ENCODE data around the gene MX1. TPM values are rescaled to one million over a fixed set of nuclear protein-coding genes. Genes with fewer than 3 reads are reported as not detected.

MX1 gene
- total RNA-seq, 1 donor from 2014 or later, result 4.5 TPM

GRCh38 chr21:41480086-41480690, 54.1 kb downstream of the MX1 start:
- Mint-ChIP-seq H3K27me3 (ENCODE audit: unreplicated experiment) (peaks cover 9% of the 10 kb centered on the region), H3K4me1 (ENCODE audit: unreplicated experiment) (peaks cover 17% of the 10 kb centered on the region), H3K27ac (ENCODE audit: unreplicated experiment) (no peak overlapping the region), H3K36me3 (ENCODE audit: low read depth, unreplicated experiment) (peaks cover 19% of the 10 kb centered on the region), H3K9me3 (ENCODE audit: unreplicated experiment) (no peaks in the 10 kb centered on the region), H3K4me3 (ENCODE audit: unreplicated experiment) (no peak overlapping the region)
- no peak for TF ChIP-seq CTCF (IDR thresholded peaks at IDR 0.05; ENCODE audit: unreplicated experiment)
- no peak for DNase-seq (ENCODE audit: low spot score)

DNA sequence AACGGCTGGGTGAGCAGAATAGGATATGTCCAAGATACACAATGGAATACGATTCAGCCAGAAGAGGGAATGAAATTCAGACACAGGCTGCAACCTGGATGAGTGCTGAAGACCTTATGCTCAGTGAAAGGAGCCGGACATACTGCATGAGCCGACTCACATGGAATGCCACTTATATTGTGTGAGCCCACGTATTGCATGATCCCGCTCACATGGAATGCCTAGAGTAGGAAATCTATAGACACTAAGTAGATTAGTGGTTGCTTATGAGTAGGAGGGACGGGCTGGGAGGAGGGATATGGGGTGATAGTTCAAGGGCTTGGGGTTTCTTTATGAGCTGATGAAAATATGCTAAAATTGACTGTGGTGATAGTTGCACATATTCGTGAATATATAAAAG, 55.2 kb downstream of the MX1 start:
- Mint-ChIP-seq H3K27me3 (ENCODE audit: unreplicated experiment) (peaks cover 9% of the 10 kb centered on the region), H3K9me3 (ENCODE audit: unreplicated experiment) (no peaks in the 10 kb centered on the region), H3K36me3 (ENCODE audit: low read depth, unreplicated experiment) (peaks cover 18% of the 10 kb centered on the region), H3K4me3 (ENCODE audit: unreplicated experiment) (no peak overlapping the region), H3K4me1 (ENCODE audit: unreplicated experiment) (peaks cover 22% of the 10 kb centered on the region), H3K27ac (ENCODE audit: unreplicated experiment) (no peak overlapping the region)
- no peak for TF ChIP-seq CTCF (IDR thresholded peaks at IDR 0.05; ENCODE audit: unreplicated experiment)
- DNase-seq (ENCODE audit: low spot score), result no peak

GRCh38 chr21:41482301-41482700, 56.3 kb downstream of the MX1 start:
- Mint-ChIP-seq H3K27me3 (ENCODE audit: unreplicated experiment) (peaks cover 10% of the 10 kb centered on the region), H3K27ac (ENCODE audit: unreplicated experiment) (no peak overlapping the region), H3K4me3 (ENCODE audit: unreplicated experiment) (no peak overlapping the region), H3K36me3 (ENCODE audit: low read depth, unreplicated experiment) (peaks cover 12% of the 10 kb centered on the region), H3K9me3 (ENCODE audit: unreplicated experiment) (no peaks in the 10 kb centered on the region), H3K4me1 (ENCODE audit: unreplicated experiment) (peaks cover 30% of the 10 kb centered on the region)
- TF ChIP-seq CTCF (IDR thresholded peaks at IDR 0.05; ENCODE audit: unreplicated experiment), result no peak
- DNase-seq (ENCODE audit: low spot score), result no peak

DNA sequence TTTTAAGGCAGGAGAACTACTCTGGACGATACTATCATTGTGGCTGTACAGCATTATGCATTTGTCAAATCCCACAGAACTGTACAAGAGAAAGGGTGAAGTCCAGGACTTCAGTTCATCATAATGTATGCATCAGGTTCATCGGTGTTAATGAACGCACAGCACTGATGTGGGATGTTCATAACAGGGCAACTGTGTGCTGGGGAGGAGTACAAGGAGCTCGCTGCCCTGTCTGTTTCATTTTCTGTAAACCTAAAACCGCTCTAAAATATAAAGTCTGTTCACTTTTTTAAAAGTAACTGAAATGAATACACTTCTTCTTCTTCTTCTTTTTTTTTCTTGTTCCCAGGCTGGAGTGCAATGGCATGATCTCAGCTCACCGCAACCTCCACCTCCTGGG, 56.9 kb downstream of the MX1 start:
- Mint-ChIP-seq H3K36me3 (ENCODE audit: low read depth, unreplicated experiment) (peaks cover 10% of the 10 kb centered on the region), H3K4me3 (ENCODE audit: unreplicated experiment) (peak overlapping the region; percentile 1), H3K27ac (ENCODE audit: unreplicated experiment) (no peak overlapping the region), H3K4me1 (ENCODE audit: unreplicated experiment) (peaks cover 26% of the 10 kb centered on the region), H3K9me3 (ENCODE audit: unreplicated experiment) (no peaks in the 10 kb centered on the region), H3K27me3 (ENCODE audit: unreplicated experiment) (peaks cover 9% of the 10 kb centered on the region)
- no peak for TF ChIP-seq CTCF (IDR thresholded peaks at IDR 0.05; ENCODE audit: unreplicated experiment)
- DNase-seq (ENCODE audit: low spot score), result no peak

GRCh38 chr21:41483415-41483814, 57.4 kb downstream of the MX1 start:
- Mint-ChIP-seq H3K4me1 (ENCODE audit: unreplicated experiment) (peaks cover 24% of the 10 kb centered on the region), H3K27me3 (ENCODE audit: unreplicated experiment) (peaks cover 10% of the 10 kb centered on the region), H3K4me3 (ENCODE audit: unreplicated experiment) (no peak overlapping the region)

More at GRCh38 chr21:41483415-41483814, 57.4 kb downstream of the MX1 start:
- TF ChIP-seq CTCF (IDR thresholded peaks at IDR 0.05; ENCODE audit: unreplicated experiment), result no peak
- Mint-ChIP-seq H3K27ac (ENCODE audit: unreplicated experiment) (no peak overlapping the region), H3K36me3 (ENCODE audit: low read depth, unreplicated experiment) (peaks cover 10% of the 10 kb centered on the region), H3K9me3 (ENCODE audit: unreplicated experiment) (no peaks in the 10 kb centered on the region)
- DNase-seq (ENCODE audit: low spot score), result no peak
